HG02798 (cell line): ENCODE data around the gene NPIPA2.
"Not testable (repeated sequence)": the region's sequence is repeated elsewhere in the genome, so short reads cannot be mapped to it uniquely, and the experiment has no call there.

Source experiments
- ATAC-seq: cut with Tn5 transposase; IDR thresholded peaks from one replicate; pipeline ENCODE4 v1.9.1; 2021; ENCODE audit warnings: mild to moderate bottlenecking; ENCODE audit not compliant: unreplicated experiment, poor library complexity

Gene NPIPA2

DNA sequence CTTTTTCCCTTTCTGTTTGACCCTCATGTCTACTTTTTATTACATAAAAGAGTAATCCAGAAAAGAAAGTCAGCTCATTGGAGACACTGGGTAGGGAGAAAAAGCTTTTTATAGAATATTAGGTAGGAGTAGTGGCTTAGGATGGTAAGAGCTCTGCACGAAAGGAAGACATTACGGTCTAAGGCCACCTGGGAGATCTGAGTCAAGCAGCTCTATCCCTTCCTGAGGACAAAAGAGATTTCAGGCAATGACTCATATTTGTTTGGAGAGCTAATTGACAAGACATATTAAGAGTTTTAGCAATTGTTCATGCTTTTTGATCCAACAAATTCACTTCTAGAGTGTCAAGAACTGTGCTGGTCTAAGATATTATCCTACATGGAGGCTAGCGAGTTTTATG is 71.6 kb downstream of the NPIPA2 start:
- ATAC-seq, result not testable (repeated sequence)
